Astrocyte (in vitro differentiated cells and primary cell): ENCODE measurements around the gene SVBP. TPM values are rescaled to one million over a fixed set of nuclear protein-coding genes. Genes with fewer than 3 reads are reported as not detected.

Experiments
- DNase-seq: peaks from one replicate; pipeline ENCODE4 v3.0.0-alpha.2; 2010; ENCODE audit warnings: low read depth
- FAIRE-seq: peaks from 2 replicates; lab custom pipeline; 2011; peaks lifted over from hg19 to GRCh38; lab: Jason Lieb, UNC
- H2AFZ ChIP-seq: 2 replicates; pipeline ENCODE4 v1.6.0; 2012; ENCODE audit warnings: low read depth, low read length, inconsistent platforms
- H3K27ac ChIP-seq: 2 replicates; pipeline ENCODE4 v1.5.1; 2011; ENCODE audit warnings: low read depth, low read length, inconsistent platforms
- H3K27me3 ChIP-seq: 2 replicates; pipeline ENCODE4 v1.6.0; 2011; ENCODE audit warnings: low read length, inconsistent platforms; ENCODE audit not compliant: insufficient read depth
- H3K36me3 ChIP-seq: 2 replicates; pipeline ENCODE4 v1.5.1; 2011; ENCODE audit warnings: low read length, inconsistent platforms; ENCODE audit not compliant: insufficient read depth
- H3K4me1 ChIP-seq: 2 replicates; pipeline ENCODE4 v1.5.1; 2011; ENCODE audit warnings: low read length, inconsistent platforms; ENCODE audit not compliant: insufficient read depth
- H3K4me2 ChIP-seq: 2 replicates; pipeline ENCODE4 v1.6.0; 2012; ENCODE audit warnings: low read length, inconsistent platforms
- H3K4me3 ChIP-seq: 2 replicates; pipeline ENCODE4 v1.5.1; 2011; ENCODE audit warnings: low read depth, mild to moderate bottlenecking, low read length, inconsistent platforms; ENCODE audit not compliant: insufficient read depth
- H3K79me2 ChIP-seq: 2 replicates; pipeline ENCODE4 v1.6.0; 2012; ENCODE audit warnings: mild to moderate bottlenecking, low read length, inconsistent platforms; ENCODE audit not compliant: insufficient read depth
- H3K9ac ChIP-seq: 2 replicates; pipeline ENCODE4 v1.6.0; 2012; ENCODE audit warnings: mild to moderate bottlenecking, low read length, inconsistent platforms
- H3K9me3 ChIP-seq: 2 replicates; pipeline ENCODE4 v1.5.1; 2012; ENCODE audit warnings: low read depth, mild to moderate bottlenecking, low read length, inconsistent platforms; ENCODE audit not compliant: insufficient read depth
- H4K20me1 ChIP-seq: 2 replicates; pipeline ENCODE4 v1.6.0; 2012; ENCODE audit warnings: low read length, inconsistent platforms; ENCODE audit not compliant: insufficient read depth
- H3K27ac Mint-ChIP-seq: one replicate; pipeline ENCODE4 v1.8.0; 2021; ENCODE audit warnings: mild to moderate bottlenecking, mixed read lengths; ENCODE audit not compliant: unreplicated experiment
- H3K27me3 Mint-ChIP-seq: one replicate; pipeline ENCODE4 v1.8.0; 2021; ENCODE audit warnings: low read depth, mixed read lengths; ENCODE audit not compliant: unreplicated experiment
- H3K36me3 Mint-ChIP-seq: one replicate; pipeline ENCODE4 v1.8.0; 2021; ENCODE audit warnings: low read depth, mixed read lengths; ENCODE audit not compliant: unreplicated experiment
- H3K4me1 Mint-ChIP-seq: one replicate; pipeline ENCODE4 v1.8.0; 2021; ENCODE audit warnings: low read depth, mixed read lengths; ENCODE audit not compliant: unreplicated experiment
- H3K4me3 Mint-ChIP-seq: one replicate; pipeline ENCODE4 v1.8.0; 2021; ENCODE audit warnings: mild to moderate bottlenecking, moderate library complexity, mixed read lengths; ENCODE audit not compliant: unreplicated experiment
- H3K9me3 Mint-ChIP-seq: one replicate; pipeline ENCODE4 v1.8.0; 2021; ENCODE audit warnings: mild to moderate bottlenecking, mixed read lengths; ENCODE audit not compliant: unreplicated experiment
- CTCF ChIP-seq: IDR thresholded peaks from 2 replicates; pipeline ENCODE4 v1.5.1; 2011; ENCODE audit warnings: low read depth, mild to moderate bottlenecking, inconsistent platforms, low read length, moderate library complexity; ENCODE audit not compliant: insufficient read depth
- EZH2 ChIP-seq: IDR thresholded peaks from 2 replicates; pipeline ENCODE4 v1.6.1; 2012; ENCODE audit warnings: mild to moderate bottlenecking, low read length, inconsistent platforms; ENCODE audit not compliant: insufficient read depth
- total RNA-seq: library from RNA; stranded (reverse); gene quantifications from 2 replicates; pipeline ENCODE4 v1.2.1, GENCODE V29; 2021

SVBP gene
- total RNA-seq, 1 donor from 2014 or later, result 28.1 TPM

GRCh38 chr1:42853116-42853884 lies 36.1 kb upstream of the SVBP start:
- H3K27ac Mint-ChIP-seq, result peak overlapping the region; percentile 37
- no peaks in the 10 kb centered on the region for H3K27me3 ChIP-seq
- H3K4me1 Mint-ChIP-seq, result peaks cover 13% of the 10 kb centered on the region
- H3K27me3 Mint-ChIP-seq, result peaks cover 2% of the 10 kb centered on the region
- peaks cover 19% of the 10 kb centered on the region for H3K36me3 ChIP-seq
- H2AFZ ChIP-seq, result no peak overlapping the region
- H3K4me3 Mint-ChIP-seq, result no peak overlapping the region
- H3K4me1 ChIP-seq, result no peaks in the 10 kb centered on the region
- peaks cover 12% of the 10 kb centered on the region for H3K79me2 ChIP-seq
- TF ChIP-seq EZH2 (no peak), CTCF (no peak)
- no peak for FAIRE-seq
- peaks cover 23% of the 10 kb centered on the region for H3K36me3 Mint-ChIP-seq
- no peak overlapping the region for H3K27ac ChIP-seq
- peaks cover 16% of the 10 kb centered on the region for H3K9me3 ChIP-seq
- no peak overlapping the region for H3K4me2 ChIP-seq
- DNase-seq, result no peak
- H3K9ac ChIP-seq, result no peak overlapping the region
- H4K20me1 ChIP-seq, result no peaks in the 10 kb centered on the region
- no peak overlapping the region for H3K4me3 ChIP-seq
- peaks cover 2% of the 10 kb centered on the region for H3K9me3 Mint-ChIP-seq

- H3K4me1 Mint-ChIP-seq, result peaks cover 14% of the 10 kb centered on the region
- H3K4me2 ChIP-seq, result no peak overlapping the region
- peaks cover under 1% of the 10 kb centered on the region for H3K27me3 Mint-ChIP-seq
- peaks cover 16% of the 10 kb centered on the region for H3K79me2 ChIP-seq
- no peak overlapping the region for H3K27ac ChIP-seq
- H3K9ac ChIP-seq, result no peak overlapping the region
- H3K4me3 Mint-ChIP-seq, result no peak overlapping the region
- H3K27ac Mint-ChIP-seq, result no peak overlapping the region
- peaks cover 1% of the 10 kb centered on the region for H4K20me1 ChIP-seq
- H2AFZ ChIP-seq, result no peak overlapping the region
- peaks cover 19% of the 10 kb centered on the region for H3K36me3 ChIP-seq
- peaks cover 2% of the 10 kb centered on the region for H3K9me3 Mint-ChIP-seq
- DNase-seq (no peak), FAIRE-seq (no peak)
- H3K9me3 ChIP-seq, result peaks cover 16% of the 10 kb centered on the region
- H3K36me3 Mint-ChIP-seq, result peaks cover 20% of the 10 kb centered on the region
- no peaks in the 10 kb centered on the region for H3K4me1 ChIP-seq
- H3K27me3 ChIP-seq, result no peaks in the 10 kb centered on the region
- TF ChIP-seq EZH2 (no peak), CTCF (no peak)
- H3K4me3 ChIP-seq, result no peak overlapping the region
Measured at GRCh38 chr1:42852608-42852980, 35.4 kb upstream of the SVBP start.

- H3K27me3 Mint-ChIP-seq, result no peaks in the 10 kb centered on the region
- Histone ChIP-seq H3K9ac (no peak overlapping the region), H3K9me3 (peaks cover 16% of the 10 kb centered on the region), H3K4me3 (no peak overlapping the region), H3K27ac (no peak overlapping the region), H3K4me2 (no peak overlapping the region), H3K4me1 (peaks cover 4% of the 10 kb centered on the region), H2AFZ (no peak overlapping the region), H3K36me3 (peaks cover 19% of the 10 kb centered on the region), H3K79me2 (peaks cover 21% of the 10 kb centered on the region), H3K27me3 (no peaks in the 10 kb centered on the region), H4K20me1 (peaks cover 6% of the 10 kb centered on the region)
- FAIRE-seq (no peak), DNase-seq (no peak)
- H3K4me1 Mint-ChIP-seq, result peaks cover 19% of the 10 kb centered on the region
- peaks cover 18% of the 10 kb centered on the region for H3K36me3 Mint-ChIP-seq
- TF ChIP-seq EZH2 (no peak), CTCF (no peak)
- no peaks in the 10 kb centered on the region for H3K9me3 Mint-ChIP-seq
- H3K27ac Mint-ChIP-seq, result no peak overlapping the region
- no peak overlapping the region for H3K4me3 Mint-ChIP-seq
Measured at GRCh38 chr1:42851960-42852607, 34.9 kb upstream of the SVBP start.
